HG02610 (cell line): ENCODE data around the gene LDB2.

Experiments
- ATAC-seq: cut with Tn5 transposase; IDR thresholded peaks from one replicate; pipeline ENCODE4 v1.9.1; 2021; ENCODE audit warnings: mild to moderate bottlenecking, moderate library complexity; ENCODE audit not compliant: unreplicated experiment

The LDB2 gene

DNA sequence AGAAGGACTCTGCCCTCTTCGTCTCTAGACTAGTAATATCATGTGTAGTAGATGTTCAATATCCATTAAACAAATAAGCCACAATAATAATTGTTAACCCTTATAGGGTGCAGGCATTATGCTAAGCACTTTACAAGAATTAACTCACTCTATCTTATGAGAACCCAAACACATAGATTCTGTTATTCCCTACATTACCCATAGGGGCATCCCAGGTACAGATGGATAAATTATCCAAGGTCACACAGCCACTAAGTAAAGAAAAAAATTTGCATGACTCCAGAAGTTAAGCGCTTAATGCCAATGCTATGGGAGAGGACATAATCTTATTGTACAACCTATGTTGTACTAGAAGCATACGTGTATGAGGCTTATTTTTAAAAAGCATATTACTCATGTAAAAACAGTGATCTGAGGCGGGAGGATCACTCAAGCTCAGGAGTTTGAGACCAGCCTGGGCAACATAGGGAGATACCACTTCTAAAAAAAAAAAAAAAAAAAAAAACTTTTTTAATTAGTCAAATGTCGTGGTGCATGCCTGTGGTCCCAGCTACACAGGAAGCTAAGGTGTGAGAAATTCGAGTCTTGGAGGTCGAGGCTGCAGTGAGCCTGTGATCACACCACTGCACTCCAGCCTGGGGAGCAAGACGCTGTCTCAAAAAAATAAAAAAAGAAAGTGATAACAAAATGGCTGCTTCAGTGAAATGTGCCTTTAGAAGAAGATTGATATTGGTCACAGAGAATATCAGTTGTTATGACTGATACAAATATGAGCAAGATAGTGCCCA, 13.6 kb downstream of the LDB2 start:
- no peak for ATAC-seq

DNA sequence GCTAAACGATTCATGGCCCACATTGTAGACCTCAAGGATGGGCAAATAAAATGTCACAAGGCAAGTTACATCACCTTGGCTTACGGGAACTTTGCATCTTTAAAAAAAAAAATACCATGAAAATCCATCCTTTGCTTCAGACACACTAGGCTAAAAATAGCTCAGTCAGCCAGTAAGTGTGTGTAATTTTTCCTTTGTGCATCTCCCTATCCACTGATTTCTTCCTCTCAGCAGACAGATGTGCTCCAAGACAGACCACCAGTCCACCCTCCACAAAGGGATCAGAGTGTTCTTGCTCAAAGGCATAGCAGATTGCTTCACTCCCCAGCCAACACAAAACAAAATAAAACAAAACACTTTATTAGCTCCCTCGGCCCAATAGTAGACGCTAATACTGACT, 14.6 kb downstream of the LDB2 start:
- no peak for ATAC-seq

DNA sequence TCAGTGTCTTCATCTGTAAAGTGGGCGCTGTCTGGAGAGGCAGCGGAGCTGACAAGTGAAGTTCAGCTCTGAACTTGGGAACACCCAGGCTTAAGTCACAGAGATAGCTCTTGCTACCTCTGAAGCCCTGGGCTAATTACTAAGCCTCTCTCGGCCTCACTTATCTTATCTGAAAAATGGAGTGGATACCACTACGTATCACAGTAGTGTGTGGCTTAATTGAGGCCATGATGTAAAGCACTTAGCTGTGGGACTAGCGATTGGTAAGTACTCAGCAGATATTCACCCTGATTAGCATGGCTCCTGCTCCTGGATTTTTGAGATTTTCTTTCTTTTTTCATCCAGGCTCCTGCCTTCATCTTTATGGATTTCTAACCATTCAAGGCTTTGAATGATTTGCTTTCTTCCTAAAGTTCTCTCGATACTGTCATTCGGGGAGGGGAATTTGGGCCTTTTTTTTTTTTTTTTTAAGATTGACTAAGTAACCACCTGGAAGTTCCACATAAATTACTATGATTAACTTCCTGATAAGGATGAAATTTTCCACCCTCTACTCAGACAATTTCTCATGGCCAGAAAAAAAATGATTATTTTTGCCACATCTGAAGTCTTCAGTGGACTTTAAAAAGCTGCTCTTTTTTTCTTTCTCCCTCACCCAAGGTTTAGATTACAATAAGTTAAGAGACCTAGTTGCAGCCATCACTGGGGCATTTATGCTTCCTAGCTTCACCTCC, 17.1 kb downstream of the LDB2 start:
- ATAC-seq: no peak

DNA sequence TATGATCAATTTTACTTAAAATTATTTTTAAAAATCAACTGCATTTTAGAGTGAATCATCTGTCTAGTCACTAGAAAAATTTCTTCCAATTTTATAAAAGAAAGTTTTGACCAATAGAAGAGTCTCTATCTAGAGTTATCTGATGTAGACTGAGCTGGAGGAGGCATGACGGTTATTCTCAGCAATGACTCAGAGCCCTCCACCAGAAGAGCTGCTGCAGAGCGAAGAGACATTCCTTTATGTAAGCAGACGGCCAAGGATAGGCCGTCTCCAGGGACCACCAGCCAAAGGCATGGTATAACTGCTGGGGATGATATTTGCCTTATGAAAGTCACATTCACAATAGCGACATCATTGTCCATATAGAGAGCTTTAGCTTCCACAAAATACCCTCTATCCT, 23.0 kb downstream of the LDB2 start:
- ATAC-seq: no peak

DNA sequence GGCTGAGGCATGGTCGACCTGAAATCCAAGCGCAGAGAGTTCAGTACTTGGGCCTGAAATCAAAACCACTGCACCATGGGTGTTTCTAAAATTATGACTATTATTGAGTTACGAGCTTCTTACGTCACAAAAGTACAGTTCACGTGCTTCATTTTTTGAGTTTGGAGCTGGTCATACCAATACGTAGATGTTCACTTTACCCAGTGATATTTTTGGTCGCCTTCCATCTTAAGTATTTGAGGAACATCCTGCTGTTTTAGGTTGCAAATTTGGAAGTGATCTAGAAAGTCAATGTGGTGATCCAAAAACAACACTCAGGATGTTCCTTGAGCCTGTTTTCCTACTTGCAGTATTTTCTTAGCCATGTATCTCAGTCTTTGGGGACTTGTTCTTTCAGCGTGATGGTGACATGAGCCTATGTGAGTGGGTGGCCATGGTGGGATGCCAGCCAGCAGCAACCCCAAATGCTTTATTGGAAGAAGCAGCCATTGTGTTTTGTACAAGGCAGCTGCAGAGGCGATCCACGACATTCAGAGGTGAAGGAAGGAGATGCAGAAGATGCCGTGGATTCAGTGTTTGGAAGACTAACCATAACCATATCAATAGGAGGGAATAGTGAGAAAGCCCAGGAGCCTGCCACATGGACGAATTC, 28.7 kb downstream of the LDB2 start:
- no peak for ATAC-seq

DNA sequence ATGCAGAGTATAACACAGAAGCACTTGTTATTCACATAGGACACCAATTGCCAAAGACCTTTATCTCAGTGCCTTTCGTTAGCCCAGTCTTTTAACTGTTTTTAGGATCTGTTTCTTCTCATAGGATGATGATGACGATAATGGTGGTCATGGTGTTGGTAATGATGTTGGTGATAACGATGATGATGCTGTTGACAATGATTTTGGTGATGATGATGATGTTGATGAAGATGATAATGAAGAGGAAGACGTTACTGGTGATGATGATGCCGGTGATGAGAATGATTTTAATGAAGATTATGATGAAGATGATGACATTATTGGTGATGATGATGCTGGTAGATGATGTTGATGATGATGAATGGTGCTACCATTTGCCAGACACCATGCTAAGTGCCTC, 29.8 kb downstream of the LDB2 start:
- no peak for ATAC-seq

DNA sequence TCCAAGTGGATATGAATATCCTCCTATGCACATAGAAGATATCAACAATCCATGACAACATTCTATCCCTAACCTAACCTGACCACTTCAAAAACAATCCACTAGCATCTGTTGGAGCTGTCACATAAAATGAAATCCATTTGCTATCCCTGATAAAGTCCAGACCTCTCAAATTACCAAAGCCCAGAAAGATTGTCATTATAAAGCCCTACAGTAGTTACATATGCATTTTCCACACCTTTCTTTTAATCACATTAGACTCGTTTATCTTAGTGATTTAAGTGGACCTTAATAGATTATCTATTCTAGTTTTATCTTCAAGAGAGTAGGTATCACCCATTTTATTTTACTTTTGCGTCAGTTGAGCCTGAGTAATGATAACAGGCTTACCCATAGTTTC, 30.6 kb downstream of the LDB2 start:
- no peak for ATAC-seq

DNA sequence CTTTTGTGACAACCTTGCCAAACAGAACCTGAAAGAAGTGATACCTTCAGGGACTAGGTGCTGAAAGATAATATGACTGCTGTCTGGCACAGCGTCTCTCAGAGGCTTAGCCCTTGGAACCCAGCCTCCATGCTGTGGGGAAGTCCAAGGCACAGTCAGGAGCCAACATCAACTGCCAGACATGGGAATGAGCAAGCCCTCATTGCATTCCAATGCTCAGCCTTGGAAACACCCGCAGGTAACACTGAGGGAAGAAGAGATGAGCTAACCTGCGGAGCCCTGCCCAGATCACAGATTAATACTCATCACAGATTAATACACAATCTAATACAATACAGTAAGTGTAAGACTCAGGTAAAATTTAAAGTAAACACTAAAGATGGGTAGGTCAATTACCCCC, 31.5 kb downstream of the LDB2 start:
- ATAC-seq: no peak

DNA sequence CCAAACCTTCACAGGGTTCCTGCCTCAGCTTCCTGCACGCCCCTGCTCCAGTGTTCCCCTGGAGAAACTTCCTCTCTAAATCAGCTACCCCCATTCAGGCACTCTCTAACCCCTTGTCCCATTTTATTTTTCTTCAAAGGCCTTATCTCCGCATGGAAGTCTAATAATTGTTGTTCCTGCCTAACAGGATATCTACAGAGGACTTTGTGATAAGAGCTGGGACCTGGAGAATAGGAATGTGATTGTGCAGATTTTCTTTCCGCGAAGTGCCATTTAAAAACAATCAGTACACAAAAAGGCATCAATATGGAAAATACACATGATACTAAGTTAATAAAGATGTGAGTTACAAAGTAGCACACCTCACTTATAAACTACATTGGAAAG, 32.6 kb downstream of the LDB2 start:
- ATAC-seq: no peak

DNA sequence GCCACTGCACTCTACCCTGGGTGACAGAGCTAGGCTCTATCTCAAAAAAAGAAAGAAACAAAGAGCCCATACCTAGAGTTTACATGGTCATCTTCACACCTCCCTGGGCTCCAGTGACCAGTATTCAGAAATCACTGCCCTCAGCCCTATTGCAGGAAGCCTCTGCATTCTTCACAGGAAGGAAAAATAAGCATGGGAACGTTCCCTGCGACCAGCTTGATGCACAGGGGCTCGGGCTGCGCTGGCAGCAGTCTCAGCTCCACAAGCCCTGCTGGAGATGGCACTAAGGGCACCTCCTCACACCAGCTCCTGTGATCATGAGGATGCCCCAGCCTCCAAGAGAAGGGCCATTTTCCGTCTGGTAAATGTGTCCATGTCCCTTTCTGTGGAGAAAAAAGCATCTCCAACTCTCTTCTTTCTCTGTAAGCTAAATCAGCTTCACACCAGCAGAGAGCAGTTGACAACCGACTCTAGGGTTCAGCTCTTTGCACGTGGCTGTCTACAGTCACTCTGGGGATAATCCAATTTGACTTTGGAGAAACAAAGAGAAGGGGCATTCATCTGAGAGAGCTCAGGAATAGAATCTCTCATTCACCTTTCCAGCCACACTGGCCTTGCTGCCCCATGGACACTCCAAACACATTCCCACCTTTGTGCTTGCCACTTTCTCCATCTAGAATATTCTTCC, 33.1 kb downstream of the LDB2 start:
- ATAC-seq: no peak

DNA sequence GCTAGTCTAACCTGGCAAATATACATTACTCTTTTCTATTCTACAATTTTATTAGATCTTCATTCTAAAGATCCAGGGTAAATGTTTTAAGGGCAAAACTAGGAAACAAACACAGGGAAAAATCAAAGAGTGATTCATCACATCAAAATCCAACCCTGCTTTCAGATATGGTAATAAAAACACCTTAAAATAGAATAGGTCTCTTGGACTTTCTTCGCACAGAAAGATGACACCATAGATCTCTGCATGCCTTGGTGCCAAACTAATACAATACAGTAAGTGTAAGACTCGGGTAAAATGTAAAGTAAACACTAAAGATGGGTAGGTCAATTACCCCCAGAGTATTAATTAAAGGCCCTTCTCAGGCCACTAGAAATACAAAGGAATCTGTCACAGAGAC, 34.2 kb downstream of the LDB2 start:
- ATAC-seq: no peak

DNA sequence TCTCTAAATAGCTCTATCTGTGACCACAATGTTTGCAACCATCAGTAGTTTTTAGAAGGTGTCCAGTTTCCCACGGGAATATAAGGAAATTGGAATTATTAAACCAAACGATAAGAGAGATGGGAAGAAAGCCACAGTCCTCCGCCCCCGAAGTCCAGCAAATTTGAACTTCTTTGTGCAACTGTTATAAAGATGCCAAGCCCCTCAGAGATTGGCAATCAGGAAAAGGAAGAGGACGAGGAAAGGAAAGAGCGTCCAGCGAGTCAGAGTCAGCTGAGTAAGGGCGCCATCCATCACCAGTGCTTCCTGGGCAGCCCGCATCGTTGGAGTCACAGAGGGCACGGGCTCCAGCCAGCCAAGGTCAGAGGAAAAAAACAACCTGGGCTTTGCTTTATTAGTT, 35.7 kb downstream of the LDB2 start:
- ATAC-seq: no peak

DNA sequence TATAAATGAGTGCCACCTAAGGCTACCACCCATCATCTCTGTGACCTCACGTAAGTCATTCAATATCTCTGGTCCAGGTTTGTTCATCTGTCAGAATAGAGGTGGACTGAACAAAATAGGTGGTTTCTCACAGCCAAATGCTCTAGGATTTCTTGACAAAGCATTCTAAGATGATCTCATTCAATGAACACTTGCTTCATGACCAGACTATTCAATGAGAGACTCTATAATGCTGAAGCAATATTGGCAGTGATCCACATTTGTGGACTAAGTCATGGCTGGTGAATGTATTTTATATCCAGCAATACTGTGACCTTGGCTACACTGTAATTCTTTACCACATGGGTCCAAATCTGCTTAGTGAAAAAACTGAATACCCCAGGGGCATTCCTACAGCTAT, 37.9 kb downstream of the LDB2 start:
- ATAC-seq: no peak

DNA sequence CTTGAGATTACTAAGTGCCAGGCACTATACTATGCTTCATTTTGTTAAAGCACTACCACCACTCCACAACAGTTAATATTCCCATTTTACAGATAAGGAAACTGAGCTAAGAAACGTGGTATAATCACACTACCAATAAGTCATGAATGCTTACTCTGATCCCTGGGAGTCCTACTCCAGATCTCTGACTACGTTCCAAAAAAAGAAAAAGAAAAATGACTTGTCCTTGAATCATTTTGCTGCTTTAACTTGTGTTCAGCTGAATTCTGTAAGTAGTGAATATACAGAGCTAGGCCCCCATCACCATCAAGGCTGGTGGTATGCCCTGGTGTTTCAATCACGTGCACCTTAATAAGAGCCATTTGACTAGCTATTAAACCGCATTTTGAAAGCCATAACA, 39.4 kb downstream of the LDB2 start:
- ATAC-seq: no peak

DNA sequence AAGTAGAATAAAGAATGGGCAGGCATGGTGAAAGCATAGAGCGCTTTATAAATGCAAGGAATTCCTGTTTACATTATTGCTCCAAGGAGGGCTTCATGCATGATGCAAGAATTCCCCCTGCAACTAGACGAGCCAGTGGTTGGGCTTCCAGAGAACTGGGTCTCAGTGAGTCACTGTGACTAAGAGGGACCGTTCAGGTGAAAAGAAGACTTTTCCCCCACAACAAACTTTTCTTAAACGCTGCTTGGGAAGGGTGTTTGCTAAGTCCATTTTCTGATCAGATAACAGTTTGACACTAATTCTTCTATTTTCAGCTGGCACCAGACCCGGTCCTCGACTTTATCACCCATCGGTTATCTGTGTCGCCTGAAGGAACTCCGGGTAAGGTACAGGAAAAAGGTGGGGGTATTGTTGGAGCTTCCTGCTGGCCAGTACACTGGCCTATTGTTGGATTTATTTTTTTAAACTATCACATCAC, 40.1 kb downstream of the LDB2 start:
- no peak for ATAC-seq

DNA sequence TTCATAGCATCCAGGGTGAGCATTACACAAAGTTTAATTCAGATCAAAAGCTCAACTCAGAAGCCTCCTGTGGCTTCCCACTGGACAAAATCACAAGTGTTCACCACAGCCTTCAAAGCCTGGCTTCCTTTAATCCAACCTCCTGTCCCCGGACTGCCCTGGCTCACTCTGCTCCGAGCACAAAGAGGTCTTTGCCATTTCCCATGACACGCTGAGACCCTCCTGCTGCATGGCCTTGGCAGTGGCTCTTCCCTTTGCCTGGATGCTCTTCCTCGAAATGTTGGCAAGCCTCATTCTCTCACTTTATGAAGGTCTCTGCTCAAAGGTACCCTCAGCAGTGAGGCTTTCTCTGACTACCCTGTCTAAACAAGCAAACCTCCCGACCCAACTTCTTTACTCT, 41.0 kb downstream of the LDB2 start:
- ATAC-seq: no peak

DNA sequence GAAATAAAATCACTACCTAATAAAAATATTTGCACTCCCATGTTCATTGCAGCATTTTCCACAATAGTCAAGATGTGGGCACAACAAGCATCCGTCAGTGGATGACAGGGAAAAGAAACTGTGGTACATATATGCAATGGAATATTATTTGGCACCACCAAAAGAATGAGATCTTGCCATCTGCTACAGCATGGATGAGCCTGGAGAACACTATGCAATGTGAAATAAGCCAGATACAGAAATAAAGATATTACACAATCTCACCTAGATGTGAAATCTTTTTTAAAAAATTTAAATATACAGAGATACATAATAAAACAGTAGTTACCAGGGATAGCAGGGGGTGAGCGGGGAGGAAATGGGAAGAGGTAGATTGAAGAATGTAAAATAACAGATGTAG, 44.8 kb downstream of the LDB2 start:
- ATAC-seq: no peak

DNA sequence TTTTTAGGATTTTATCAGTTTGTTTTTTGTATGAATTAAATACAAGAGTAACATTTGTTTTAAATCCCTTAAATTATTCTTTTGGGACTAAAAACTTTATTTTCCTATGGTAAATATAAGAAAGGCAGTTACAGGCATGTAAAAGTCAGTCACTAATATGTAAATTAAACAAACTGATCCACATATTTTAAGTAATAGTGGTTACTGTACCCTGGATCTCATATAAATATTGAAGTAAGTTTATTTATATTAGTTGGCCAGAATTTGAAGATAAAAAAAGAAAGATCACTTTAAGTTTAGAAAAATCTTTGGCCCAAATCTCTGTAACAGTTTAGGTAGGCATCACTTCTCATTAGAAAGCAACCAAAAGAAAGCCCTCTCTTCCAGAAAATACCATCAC, 45.8 kb downstream of the LDB2 start:
- ATAC-seq: no peak

DNA sequence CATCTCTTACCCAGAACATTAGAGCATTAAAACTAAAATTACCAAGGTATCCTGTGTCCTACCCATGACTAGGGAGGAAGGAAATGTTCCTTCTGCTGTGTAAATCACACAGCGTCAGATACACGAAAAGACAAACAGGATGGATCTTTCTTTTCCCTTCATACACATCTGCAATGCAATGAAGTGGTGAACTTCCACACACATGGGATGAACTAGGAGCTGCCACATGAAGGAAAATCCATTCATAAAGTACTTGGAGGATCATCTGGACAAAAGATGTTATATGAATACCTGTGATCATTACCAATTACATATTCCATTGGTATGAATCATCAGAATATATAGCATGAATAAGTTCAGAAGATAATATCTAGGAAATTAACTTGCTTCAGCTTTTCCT, 46.2 kb downstream of the LDB2 start:
- no peak for ATAC-seq

DNA sequence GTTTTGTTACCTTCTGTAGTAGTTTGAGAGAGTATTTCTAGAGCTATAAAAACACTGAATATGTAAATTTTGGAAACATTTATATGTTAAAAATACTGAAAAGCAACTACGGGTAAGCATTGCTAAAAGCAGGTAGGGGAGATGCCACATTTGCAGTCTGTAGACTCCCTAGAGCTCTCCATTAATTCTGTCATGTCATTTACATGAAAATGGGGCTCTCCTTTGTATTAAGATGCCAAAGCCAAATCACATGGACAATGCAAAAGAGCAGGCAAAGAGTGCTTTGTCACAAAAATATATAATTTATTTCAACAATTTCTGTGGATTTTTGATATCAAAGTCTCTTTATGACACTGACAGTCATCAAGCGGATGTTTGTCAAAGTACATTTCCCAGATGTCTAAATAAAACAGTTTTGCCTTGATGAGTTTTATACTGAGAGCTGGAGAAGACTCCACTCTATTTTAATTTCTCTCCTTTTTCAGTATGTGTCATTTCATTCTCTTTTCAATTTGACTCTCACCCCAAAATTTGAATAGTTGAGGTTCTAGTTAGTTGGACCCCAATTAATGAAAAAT, 51.8 kb downstream of the LDB2 start:
- ATAC-seq: no peak
